NCI-H774 (cell line): ENCODE measurements around the gene RALY.
"Not testable (repeated sequence)": the region's sequence is repeated elsewhere in the genome, so short reads cannot be mapped to it uniquely, and the experiment has no call there.

ENCODE experiments used
- DNase-seq: peaks from one replicate; lab custom pipeline; 2025; lab: John Stamatoyannopoulos, UW

Gene RALY

GRCh38 chr20:34108616-34109174 lies 115.0 kb downstream of the RALY start:
- no peak for DNase-seq

GRCh38 chr20:34109442-34109841 lies 115.7 kb downstream of the RALY start:
- DNase-seq = no peak

GRCh38 chr20:34110025-34110744 lies 116.5 kb downstream of the RALY start:
- DNase-seq = no peak

GRCh38 chr20:34110745-34111641 lies 117.3 kb downstream of the RALY start:
- no peak for DNase-seq

GRCh38 chr20:34111702-34112599 lies 118.2 kb downstream of the RALY start, which contains the start of gene EIF2S2:
Gene EIF2S2, minus strand, starts transcription at chr20:34112243. Its CDS starts 133 bp downstream, at chr20:34112110.
- DNase-seq = peak; percentile 98

- DNase-seq = no peak
Observed at GRCh38 chr20:34112600-34113101, 118.9 kb downstream of the RALY start.

GRCh38 chr20:34114809-34115208 lies 121.1 kb downstream of the RALY start:
- no peak for DNase-seq

GRCh38 chr20:34115232-34115631 lies 121.5 kb downstream of the RALY start:
- DNase-seq = no peak

GRCh38 chr20:34120213-34120612 lies 126.5 kb downstream of the RALY start:
- no peak for DNase-seq

GRCh38 chr20:34122274-34122980 lies 128.7 kb downstream of the RALY start:
- no peak for DNase-seq

- DNase-seq = no peak
Observed at GRCh38 chr20:34123309-34123708, 129.6 kb downstream of the RALY start.

- DNase-seq = no peak
Observed at GRCh38 chr20:34124469-34125249, 130.9 kb downstream of the RALY start.

- DNase-seq = no peak
Observed at GRCh38 chr20:34127792-34128191, 134.1 kb downstream of the RALY start.

- DNase-seq = peak; percentile 7
Observed at GRCh38 chr20:34129518-34130162, 135.9 kb downstream of the RALY start.

GRCh38 chr20:34131491-34131890 lies 137.8 kb downstream of the RALY start:
- no peak for DNase-seq

- DNase-seq = not testable (repeated sequence)
Observed at GRCh38 chr20:34132491-34132890, 138.8 kb downstream of the RALY start.

GRCh38 chr20:34132943-34133342 lies 139.2 kb downstream of the RALY start:
- DNase-seq = not testable (repeated sequence)

- DNase-seq = not testable (repeated sequence)
Observed at GRCh38 chr20:34133365-34133860, 139.7 kb downstream of the RALY start.
